A549 treated with dexamethasone at 1 μM for 4 hours (cell line): ENCODE data around the gene PPP1R1A. TPM values are rescaled to one million over a fixed set of nuclear protein-coding genes. Genes with fewer than 3 reads are reported as not detected.

ENCODE experiments used
- total RNA-seq: library from RNA; stranded (reverse); fragments of 200-300 nt; extraction: Qiagen RNA extraction; gene quantifications from 5 replicates; pipeline ENCODE4 v1.2.3, GENCODE V29; 2022

Gene PPP1R1A
- total RNA-seq = 0.09 to 0.27 TPM (median 0.25 TPM) in 5 replicates

GRCh38 chr12:54588110-54588889, at the start of gene PPP1R1A:
TSS of gene PPP1R1A (minus strand) at chr12:54588659. CDS start at chr12:54588488, 171 bp downstream.

DNA sequence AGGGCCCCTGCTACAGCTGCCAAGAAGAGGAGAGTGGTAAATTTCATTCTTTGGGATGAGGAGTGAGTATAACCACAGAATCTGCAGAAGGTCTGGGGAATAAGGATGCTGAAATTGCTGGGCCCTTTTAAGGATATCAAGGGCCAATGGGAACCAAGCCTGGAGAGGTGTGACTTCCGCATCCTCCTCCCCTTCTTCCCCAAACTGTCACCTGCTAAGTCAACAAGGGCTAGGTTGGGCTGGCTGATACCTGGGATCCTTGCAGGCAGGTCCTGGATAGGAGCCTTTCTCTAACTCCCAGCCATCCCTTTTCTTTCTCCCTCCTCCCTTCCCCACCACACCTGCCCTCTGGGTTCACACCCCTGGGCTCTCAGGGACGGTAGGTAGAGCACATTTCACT, 46.3 kb upstream of the PPP1R1A start, which contains the start of gene LACRT:
LACRT (minus strand) TSS at position 101 of the 400 bp plus-strand sequence; CDS start at position 47, 54 bp downstream.

Other genes starting within 250 kb of the PPP1R1A start
- 0.05 to 0.13 TPM (median 0.09 TPM) in 3 of 5 replicates, not detected in the others for gene GPR84, start 224.2 kb downstream of the PPP1R1A start, total RNA-seq
- gene ZNF385A, start 203.9 kb downstream of the PPP1R1A start, total RNA-seq = 12.3 to 23.4 TPM (median 22.5 TPM) in 5 replicates
- gene ITGA5, start 169.4 kb downstream of the PPP1R1A start, total RNA-seq = 222 to 345 TPM (median 276 TPM) in 5 replicates
- not detected in 5 replicates for gene GTSF1, start 115.1 kb downstream of the PPP1R1A start, total RNA-seq
- not detected in 5 replicates for gene NCKAP1L, start 90.9 kb downstream of the PPP1R1A start, total RNA-seq
- gene PDE1B, start 39.1 kb downstream of the PPP1R1A start, total RNA-seq = 0.04 TPM in 1 of 5 replicates, not detected in the others
- not detected in 5 replicates for gene LACRT, start 46.2 kb upstream of the PPP1R1A start, total RNA-seq
- gene DCD, start 59.7 kb upstream of the PPP1R1A start, total RNA-seq = not detected in 5 replicates